GM12865 (cell line): ENCODE measurements around the gene OTUB2.

Experiments
- DNase-seq: peaks from one replicate; pipeline ENCODE4 v3.0.0; 2010; ENCODE audit warnings: low read depth
- H3K4me3 ChIP-seq: 2 replicates; pipeline ENCODE4 v1.5.1; 2011; ENCODE audit warnings: mild to moderate bottlenecking, low read depth, low read length, control low read depth
- CTCF ChIP-seq: IDR thresholded peaks from 2 replicates; pipeline ENCODE4 v1.5.1; 2011; ENCODE audit warnings: low read length, control low read depth, low read depth, inconsistent platforms; ENCODE audit not compliant: insufficient read depth; ENCODE audit errors: missing control alignments

The OTUB2 gene

GRCh38 chr14:94030571-94030970 is 4.4 kb downstream of the OTUB2 start:
- no peak overlapping the region for H3K4me3 ChIP-seq
- TF ChIP-seq CTCF = no peak
- no peak for DNase-seq

- H3K4me3 ChIP-seq = no peak overlapping the region
- no peak for TF ChIP-seq CTCF
- DNase-seq = no peak
Observed at GRCh38 chr14:94031161-94031882, 5.2 kb downstream of the OTUB2 start.

- H3K4me3 ChIP-seq = no peak overlapping the region
- no peak for DNase-seq
- no peak for TF ChIP-seq CTCF
Observed at GRCh38 chr14:94031883-94032279, 5.7 kb downstream of the OTUB2 start.

- no peak for TF ChIP-seq CTCF
- no peak overlapping the region for H3K4me3 ChIP-seq
- no peak for DNase-seq
Observed at GRCh38 chr14:94034886-94035285, 8.7 kb downstream of the OTUB2 start.

- peak; percentile 80 for DNase-seq
- no peak overlapping the region for H3K4me3 ChIP-seq
- peak; percentile 86 for TF ChIP-seq CTCF
Observed at GRCh38 chr14:94036313-94037167, 10.4 kb downstream of the OTUB2 start.

- no peak overlapping the region for H3K4me3 ChIP-seq
- no peak for DNase-seq
- no peak for TF ChIP-seq CTCF
Observed at GRCh38 chr14:94037954-94038353, 11.8 kb downstream of the OTUB2 start.
